Activated naive CD4-positive, alpha-beta T cell treated with anti-CD3 and anti-CD28 coated beads for 36 hours (primary cell): ENCODE measurements around the gene RPL10L. TPM values are rescaled to one million over a fixed set of nuclear protein-coding genes. Genes with fewer than 3 reads are reported as not detected.

Experiments used
- CTCF ChIA-PET: fragments of 350-600 bp; sonication (Branson Sonifier 250); formaldehyde crosslinking; loops from one replicate; lab custom pipeline; 2021; ENCODE audit warnings: antibody characterized with exemption; lab: Charles Lee
- DNase-seq: peaks from one replicate; pipeline ENCODE4 v3.0.0-alpha.2; 2020
- H3K27ac Mint-ChIP-seq: one replicate; pipeline ENCODE4 v1.8.0; 2021; ENCODE audit warnings: mild to moderate bottlenecking, mixed read lengths
- H3K27me3 Mint-ChIP-seq: one replicate; pipeline ENCODE4 v1.8.0; 2021; ENCODE audit warnings: low read depth, mixed read lengths
- H3K36me3 Mint-ChIP-seq: one replicate; pipeline ENCODE4 v1.8.0; 2021; ENCODE audit warnings: low read depth, mixed read lengths
- H3K4me1 Mint-ChIP-seq: one replicate; pipeline ENCODE4 v1.8.0; 2021; ENCODE audit warnings: low read depth, mixed read lengths
- H3K4me3 Mint-ChIP-seq: one replicate; pipeline ENCODE4 v1.8.0; 2021; ENCODE audit warnings: mild to moderate bottlenecking, moderate library complexity, mixed read lengths
- H3K9me3 Mint-ChIP-seq: one replicate; pipeline ENCODE4 v1.8.0; 2021; ENCODE audit warnings: mixed read lengths
- intact Hi-C: fragments of 100-400 bp; cut with micrococcal nuclease; formaldehyde crosslinking; loops from one replicate; pipeline ENCODE4 v1.15.1; 2023
- total RNA-seq, 2 experiments: library from RNA; stranded (reverse); gene quantifications; one replicate each; pipeline ENCODE4 v1.2.3, GENCODE V29; 2021

RPL10L gene
- total RNA-seq = not detected

- Mint-ChIP-seq H3K36me3 (no peaks in the 10 kb centered on the region), H3K4me3 (no peak within 1 kb of the TSS), H3K27ac (no peak within 1 kb of the TSS), H3K9me3 (peaks cover 4% of the 10 kb centered on the region), H3K27me3 (no peaks in the 10 kb centered on the region), H3K4me1 (no peaks in the 10 kb centered on the region)
- CTCF ChIA-PET = no interaction called here
- no peak for DNase-seq
- intact Hi-C loops = no loop called here
Observed at GRCh38 chr14:46651526-46652144, at the start of gene RPL10L. RPL10L (minus strand) TSS chr14:46651781; CDS start chr14:46651736, 45 bp downstream.

- no peaks in the 10 kb centered on the region for H3K4me1 Mint-ChIP-seq
Observed at GRCh38 chr14:46691819-46692218, 40.2 kb upstream of the RPL10L start.

GRCh38 chr14:46686652-46687051, 35.1 kb upstream of the RPL10L start:
- no peaks in the 10 kb centered on the region for H3K36me3 Mint-ChIP-seq

More at GRCh38 chr14:46691819-46692218, 40.2 kb upstream of the RPL10L start:
- peaks cover 5% of the 10 kb centered on the region for H3K9me3 Mint-ChIP-seq
- no peak overlapping the region for H3K27ac Mint-ChIP-seq
- no peaks in the 10 kb centered on the region for H3K27me3 Mint-ChIP-seq
- CTCF ChIA-PET = no interaction called here
- no peak for DNase-seq
- H3K4me3 Mint-ChIP-seq = no peak overlapping the region
- intact Hi-C loops = no loop called here
- H3K36me3 Mint-ChIP-seq = no peaks in the 10 kb centered on the region

GRCh38 chr14:46672128-46672527, 20.5 kb upstream of the RPL10L start:
- DNase-seq = no peak
- Mint-ChIP-seq H3K27me3 (no peaks in the 10 kb centered on the region), H3K4me1 (no peaks in the 10 kb centered on the region), H3K4me3 (no peak overlapping the region), H3K36me3 (no peaks in the 10 kb centered on the region), H3K9me3 (peaks cover 14% of the 10 kb centered on the region), H3K27ac (no peak overlapping the region)
- CTCF ChIA-PET = no interaction called here
- intact Hi-C loops = no loop called here

More at GRCh38 chr14:46686652-46687051, 35.1 kb upstream of the RPL10L start:
- intact Hi-C loops = no loop called here
- no peak overlapping the region for H3K27ac Mint-ChIP-seq
- H3K9me3 Mint-ChIP-seq = peaks cover 21% of the 10 kb centered on the region
- H3K4me3 Mint-ChIP-seq = no peak overlapping the region
- CTCF ChIA-PET = no interaction called here
- no peaks in the 10 kb centered on the region for H3K27me3 Mint-ChIP-seq
- DNase-seq = no peak
- no peaks in the 10 kb centered on the region for H3K4me1 Mint-ChIP-seq

GRCh38 chr14:46663382-46663781, 11.8 kb upstream of the RPL10L start:
- H3K27ac Mint-ChIP-seq = no peak overlapping the region

GRCh38 chr14:46661728-46662127, 10.1 kb upstream of the RPL10L start:
- no peak overlapping the region for H3K27ac Mint-ChIP-seq
- H3K4me1 Mint-ChIP-seq = no peaks in the 10 kb centered on the region
- H3K9me3 Mint-ChIP-seq = peaks cover 10% of the 10 kb centered on the region
- CTCF ChIA-PET = interaction anchor here (0.6 kb wide), 1 partner anchor 315 kb away, joined by 4 read pairs; no protein-coding TSS in a partner anchor
- no peak overlapping the region for H3K4me3 Mint-ChIP-seq
- DNase-seq = no peak
- H3K36me3 Mint-ChIP-seq = no peaks in the 10 kb centered on the region
- intact Hi-C loops = no loop called here
- H3K27me3 Mint-ChIP-seq = no peaks in the 10 kb centered on the region

More at GRCh38 chr14:46663382-46663781, 11.8 kb upstream of the RPL10L start:
- Mint-ChIP-seq H3K4me3 (no peak overlapping the region), H3K4me1 (no peaks in the 10 kb centered on the region), H3K36me3 (no peaks in the 10 kb centered on the region), H3K9me3 (peaks cover 18% of the 10 kb centered on the region), H3K27me3 (no peaks in the 10 kb centered on the region)
- intact Hi-C loops = no loop called here
- CTCF ChIA-PET = no interaction called here
- DNase-seq = no peak

GRCh38 chr14:46653031-46653755, 1.6 kb upstream of the RPL10L start:
- CTCF ChIA-PET = no interaction called here
- Mint-ChIP-seq H3K27ac (no peak overlapping the region), H3K4me1 (no peaks in the 10 kb centered on the region), H3K27me3 (no peaks in the 10 kb centered on the region), H3K36me3 (no peaks in the 10 kb centered on the region), H3K4me3 (no peak overlapping the region), H3K9me3 (peaks cover 4% of the 10 kb centered on the region)
- no peak for DNase-seq
- intact Hi-C loops = no loop called here

- CTCF ChIA-PET = no interaction called here
- no peak overlapping the region for H3K27ac Mint-ChIP-seq
- peaks cover 2% of the 10 kb centered on the region for H3K9me3 Mint-ChIP-seq
- no peak for DNase-seq
- H3K27me3 Mint-ChIP-seq = no peaks in the 10 kb centered on the region
- no peaks in the 10 kb centered on the region for H3K4me1 Mint-ChIP-seq
- intact Hi-C loops = no loop called here
- no peaks in the 10 kb centered on the region for H3K36me3 Mint-ChIP-seq
- H3K4me3 Mint-ChIP-seq = no peak overlapping the region
Observed at GRCh38 chr14:46646796-46647195, 4.8 kb downstream of the RPL10L start.

GRCh38 chr14:46626876-46627275, 24.7 kb downstream of the RPL10L start:
- intact Hi-C loops = no loop called here
- Mint-ChIP-seq H3K9me3 (peaks cover 10% of the 10 kb centered on the region), H3K4me3 (no peak overlapping the region), H3K4me1 (no peaks in the 10 kb centered on the region), H3K36me3 (no peaks in the 10 kb centered on the region), H3K27ac (no peak overlapping the region), H3K27me3 (no peaks in the 10 kb centered on the region)
- DNase-seq = no peak
- CTCF ChIA-PET = interaction anchor here (0.7 kb wide), 1 partner anchor 133 kb away, joined by 4 read pairs; no protein-coding TSS in a partner anchor
